ENCODE measurements around the gene TMCC2.

The TMCC2 gene

GRCh38 chr1:205188596-205188995, 39.1 kb upstream of the TMCC2 start:
- Histone ChIP-seq H3K36me3 (ENCODE audit: control insufficient read depth in 1 of 2, insufficient read depth in 2 of 2, low read depth in 1 of 2, low read length in 2 of 2) (peaks cover 4 to 14% of the 10 kb centered on the region in 2 experiments), H3K23ac (ENCODE audit: low read length in 2 of 2) (no peak overlapping the region), H4K8ac (ENCODE audit: low read length) (no peak overlapping the region), H2AK5ac (ENCODE audit: low read length, severe bottlenecking) (no peak overlapping the region), H2BK15ac (ENCODE audit: low read depth, poor library complexity, severe bottlenecking) (no peak overlapping the region), H3K14ac (ENCODE audit: low read length in 2 of 2) (no peak overlapping the region), H4K91ac (ENCODE audit: low read length) (no peak overlapping the region), H3K9me3 (ENCODE audit: control insufficient read depth, low read length) (no peaks in the 10 kb centered on the region), H3K4ac (ENCODE audit: low read depth in 1 of 2, low read length in 2 of 2) (no peak overlapping the region), H3K9ac (ENCODE audit: low read length) (no peak overlapping the region), H2BK12ac (ENCODE audit: low read length in 2 of 2) (no peak overlapping the region), H2BK120ac (ENCODE audit: low read depth, low read length) (no peak overlapping the region), H2BK5ac (ENCODE audit: low read depth, low read length, poor library complexity, severe bottlenecking) (no peak overlapping the region), H3K18ac (ENCODE audit: low read depth in 1 of 2, low read length in 2 of 2) (no peak overlapping the region), H3K4me1 (ENCODE audit: control insufficient read depth, insufficient read depth, low read depth, low read length) (peaks cover 15% of the 10 kb centered on the region), H3K27ac (ENCODE audit: low read length, poor library complexity, severe bottlenecking) (no peak overlapping the region), H3K4me3 (ENCODE audit: insufficient read depth in 1 of 2, low read depth in 1 of 2, low read length in 2 of 2) (no peak overlapping the region), H3K79me1 (replicated peaks; ENCODE audit: low read length, poor library complexity, severe bottlenecking) (peaks cover 23% of the 10 kb centered on the region), H3K27me3 (ENCODE audit: control insufficient read depth in 1 of 2, insufficient read depth in 1 of 2, low read length in 2 of 2) (no peaks in the 10 kb centered on the region), H2AFZ (ENCODE audit: low read depth, low read length) (no peak overlapping the region), H3K4me2 (ENCODE audit: low read length, poor library complexity, severe bottlenecking) (no peak overlapping the region)
- 100% methylated on average over 1 of the region's 2 CpGs for WGBS
- no peak for DNase-seq

DNA sequence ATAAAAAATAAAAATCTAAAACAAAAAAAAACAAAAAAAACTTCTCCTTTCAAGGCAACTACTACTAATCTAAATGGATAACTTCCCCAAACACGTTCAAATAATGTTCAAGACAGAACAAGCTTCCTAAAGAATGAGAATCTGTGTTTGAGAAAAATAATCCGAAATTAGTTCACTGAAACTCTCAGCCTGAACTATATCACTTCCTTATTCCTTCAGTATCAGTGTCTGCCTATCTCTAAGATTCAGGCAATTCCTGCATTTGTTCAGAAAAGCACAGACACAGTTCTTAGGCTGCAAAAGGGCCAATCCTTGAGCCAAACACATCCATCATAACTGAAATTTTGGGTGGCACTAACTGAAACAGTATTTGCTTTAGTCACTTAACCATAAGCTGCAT, 38.6 kb upstream of the TMCC2 start:
- peaks cover 4 to 14% of the 10 kb centered on the region in 2 experiments for H3K36me3 ChIP-seq (ENCODE audit: control insufficient read depth in 1 of 2, insufficient read depth in 2 of 2, low read depth in 1 of 2, low read length in 2 of 2)
- no peak overlapping the region for H3K23ac ChIP-seq (ENCODE audit: low read length in 2 of 2)
- no peaks in the 10 kb centered on the region for H3K27me3 ChIP-seq (ENCODE audit: control insufficient read depth in 1 of 2, insufficient read depth in 1 of 2, low read length in 2 of 2)
- no peak overlapping the region for H3K27ac ChIP-seq (ENCODE audit: low read length, poor library complexity, severe bottlenecking)
- no peak overlapping the region for H4K91ac ChIP-seq (ENCODE audit: low read length)
- no peak overlapping the region for H2BK120ac ChIP-seq (ENCODE audit: low read depth, low read length)
- no peak overlapping the region for H2AK5ac ChIP-seq (ENCODE audit: low read length, severe bottlenecking)
- DNase-seq = no peak
- H2BK15ac ChIP-seq (ENCODE audit: low read depth, poor library complexity, severe bottlenecking) = no peak overlapping the region
- H3K4me3 ChIP-seq (ENCODE audit: insufficient read depth in 1 of 2, low read depth in 1 of 2, low read length in 2 of 2) = no peak overlapping the region
- no peak overlapping the region for H4K8ac ChIP-seq (ENCODE audit: low read length)
- H2BK5ac ChIP-seq (ENCODE audit: low read depth, low read length, poor library complexity, severe bottlenecking) = no peak overlapping the region
- peaks cover 23% of the 10 kb centered on the region for H3K79me1 ChIP-seq (replicated peaks; ENCODE audit: low read length, poor library complexity, severe bottlenecking)
- H3K14ac ChIP-seq (ENCODE audit: low read length in 2 of 2) = no peak overlapping the region
- H2AFZ ChIP-seq (ENCODE audit: low read depth, low read length) = no peak overlapping the region
- no peak overlapping the region for H3K18ac ChIP-seq (ENCODE audit: low read depth in 1 of 2, low read length in 2 of 2)
- no peaks in the 10 kb centered on the region for H3K9me3 ChIP-seq (ENCODE audit: control insufficient read depth, low read length)
- H3K9ac ChIP-seq (ENCODE audit: low read length) = no peak overlapping the region
- H3K4ac ChIP-seq (ENCODE audit: low read depth in 1 of 2, low read length in 2 of 2) = no peak overlapping the region
- H3K4me1 ChIP-seq (ENCODE audit: control insufficient read depth, insufficient read depth, low read depth, low read length) = peaks cover 14% of the 10 kb centered on the region
- H2BK12ac ChIP-seq (ENCODE audit: low read length in 2 of 2) = no peak overlapping the region
- H3K4me2 ChIP-seq (ENCODE audit: low read length, poor library complexity, severe bottlenecking) = no peak overlapping the region
- WGBS = 93% methylated on average over 2 of the region's 2 CpGs

DNA sequence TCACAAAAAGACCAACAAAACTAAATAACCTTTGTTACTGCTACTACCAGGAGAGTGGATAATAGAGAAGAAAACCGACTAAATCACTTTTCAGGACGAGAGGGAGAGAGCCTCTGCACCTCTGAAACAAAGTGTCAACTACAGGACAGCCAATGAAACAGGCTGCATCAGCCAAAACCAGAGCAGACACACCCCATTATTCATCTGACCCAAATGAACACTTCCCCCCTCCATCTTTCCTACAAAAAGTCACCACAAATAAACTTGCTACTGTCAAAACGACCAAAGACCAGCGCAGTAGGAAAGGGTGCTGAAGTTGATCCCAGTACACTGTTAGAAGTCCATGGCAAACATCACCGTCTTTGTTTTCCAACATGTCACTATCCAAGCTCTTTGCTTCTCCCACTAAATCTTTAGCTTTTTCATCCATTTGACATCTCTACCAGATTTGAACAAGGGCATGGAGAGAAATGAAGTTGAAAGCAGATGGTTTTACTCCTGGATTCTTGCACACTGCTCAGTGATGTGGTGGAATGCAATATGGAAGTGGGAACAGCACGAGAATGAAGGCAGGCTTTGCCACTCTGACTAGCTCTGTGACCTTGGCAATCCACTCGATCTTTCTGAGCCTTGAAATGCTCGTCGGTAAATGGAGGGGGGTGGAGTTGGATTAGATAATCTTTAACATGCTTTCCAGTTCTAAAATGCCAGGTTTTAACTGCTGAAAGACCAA, 36.7 kb upstream of the TMCC2 start:
- H2BK12ac ChIP-seq (ENCODE audit: low read length in 2 of 2) = no peak overlapping the region
- no peak overlapping the region for H2AFZ ChIP-seq (ENCODE audit: low read depth, low read length)
- peaks cover 28% of the 10 kb centered on the region for H3K79me1 ChIP-seq (replicated peaks; ENCODE audit: low read length, poor library complexity, severe bottlenecking)
- no peak overlapping the region for H3K18ac ChIP-seq (ENCODE audit: low read depth in 1 of 2, low read length in 2 of 2)
- H3K27ac ChIP-seq (ENCODE audit: low read length, poor library complexity, severe bottlenecking) = peak overlapping the region; percentile 65
- no peak overlapping the region for H2BK15ac ChIP-seq (ENCODE audit: low read depth, poor library complexity, severe bottlenecking)
- no peaks in the 10 kb centered on the region for H3K27me3 ChIP-seq (ENCODE audit: control insufficient read depth in 1 of 2, insufficient read depth in 1 of 2, low read length in 2 of 2)
- peaks cover 14% of the 10 kb centered on the region for H3K4me1 ChIP-seq (ENCODE audit: control insufficient read depth, insufficient read depth, low read depth, low read length)
- H3K9me3 ChIP-seq (ENCODE audit: control insufficient read depth, low read length) = no peaks in the 10 kb centered on the region
- H2BK5ac ChIP-seq (ENCODE audit: low read depth, low read length, poor library complexity, severe bottlenecking) = no peak overlapping the region
- peak overlapping the region; percentile 25 for H3K4me2 ChIP-seq (ENCODE audit: low read length, poor library complexity, severe bottlenecking)
- no peak overlapping the region for H3K9ac ChIP-seq (ENCODE audit: low read length)
- no peak overlapping the region for H4K91ac ChIP-seq (ENCODE audit: low read length)
- no peak overlapping the region for H3K23ac ChIP-seq (ENCODE audit: low read length in 2 of 2)
- peak overlapping the region in 1 of 2 experiments; percentile 58 for H3K4me3 ChIP-seq (ENCODE audit: insufficient read depth in 1 of 2, low read depth in 1 of 2, low read length in 2 of 2)
- no peak overlapping the region for H2AK5ac ChIP-seq (ENCODE audit: low read length, severe bottlenecking)
- H4K8ac ChIP-seq (ENCODE audit: low read length) = no peak overlapping the region
- peaks cover 4 to 14% of the 10 kb centered on the region in 2 experiments for H3K36me3 ChIP-seq (ENCODE audit: control insufficient read depth in 1 of 2, insufficient read depth in 2 of 2, low read depth in 1 of 2, low read length in 2 of 2)
- WGBS = 63% methylated on average over 9 of the region's 9 CpGs
- H3K4ac ChIP-seq (ENCODE audit: low read depth in 1 of 2, low read length in 2 of 2) = no peak overlapping the region
- H2BK120ac ChIP-seq (ENCODE audit: low read depth, low read length) = no peak overlapping the region
- DNase-seq = peak; percentile 30
- no peak overlapping the region for H3K14ac ChIP-seq (ENCODE audit: low read length in 2 of 2)

DNA sequence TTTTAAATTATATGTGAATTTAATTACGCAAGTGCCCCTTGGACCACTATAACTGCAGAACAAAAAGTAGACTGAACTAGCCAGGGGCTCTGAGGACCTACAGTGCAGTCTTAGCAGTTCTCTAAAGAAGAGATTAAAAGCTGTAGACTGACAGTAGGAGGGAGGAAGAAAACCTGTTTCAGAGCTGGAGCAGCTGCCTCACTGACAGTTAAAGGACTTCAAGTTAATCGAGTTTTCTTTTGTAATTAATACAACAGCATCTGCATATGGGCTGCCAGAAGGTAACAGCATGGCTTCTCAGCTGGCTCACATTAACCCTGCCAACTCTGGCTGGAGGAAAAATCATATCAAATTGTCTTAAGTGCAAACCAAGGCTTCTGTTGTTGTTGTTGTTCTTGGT, 36.1 kb upstream of the TMCC2 start:
- Histone ChIP-seq H3K79me1 (replicated peaks; ENCODE audit: low read length, poor library complexity, severe bottlenecking) (peaks cover 28% of the 10 kb centered on the region), H2AFZ (ENCODE audit: low read depth, low read length) (no peak overlapping the region), H3K27ac (ENCODE audit: low read length, poor library complexity, severe bottlenecking) (peak overlapping the region; percentile 65), H3K18ac (ENCODE audit: low read depth in 1 of 2, low read length in 2 of 2) (no peak overlapping the region), H2BK15ac (ENCODE audit: low read depth, poor library complexity, severe bottlenecking) (no peak overlapping the region), H3K4me2 (ENCODE audit: low read length, poor library complexity, severe bottlenecking) (no peak overlapping the region), H3K27me3 (ENCODE audit: control insufficient read depth in 1 of 2, insufficient read depth in 1 of 2, low read length in 2 of 2) (no peaks in the 10 kb centered on the region), H4K91ac (ENCODE audit: low read length) (no peak overlapping the region), H3K4ac (ENCODE audit: low read depth in 1 of 2, low read length in 2 of 2) (no peak overlapping the region), H3K9ac (ENCODE audit: low read length) (no peak overlapping the region), H3K14ac (ENCODE audit: low read length in 2 of 2) (no peak overlapping the region), H3K9me3 (ENCODE audit: control insufficient read depth, low read length) (no peaks in the 10 kb centered on the region), H4K8ac (ENCODE audit: low read length) (no peak overlapping the region), H3K4me3 (ENCODE audit: insufficient read depth in 1 of 2, low read depth in 1 of 2, low read length in 2 of 2) (peak overlapping the region in 1 of 2 experiments; percentile 58), H3K36me3 (ENCODE audit: control insufficient read depth in 1 of 2, insufficient read depth in 2 of 2, low read depth in 1 of 2, low read length in 2 of 2) (peaks cover 4 to 10% of the 10 kb centered on the region in 2 experiments), H2BK5ac (ENCODE audit: low read depth, low read length, poor library complexity, severe bottlenecking) (no peak overlapping the region), H3K23ac (ENCODE audit: low read length in 2 of 2) (no peak overlapping the region), H2BK12ac (ENCODE audit: low read length in 2 of 2) (no peak overlapping the region), H2AK5ac (ENCODE audit: low read length, severe bottlenecking) (no peak overlapping the region), H3K4me1 (ENCODE audit: control insufficient read depth, insufficient read depth, low read depth, low read length) (peaks cover 14% of the 10 kb centered on the region), H2BK120ac (ENCODE audit: low read depth, low read length) (no peak overlapping the region)
- WGBS = 70% methylated on average over 2 of the region's 2 CpGs
- DNase-seq = no peak
